Kidney glomerular epithelial cell (primary cell): ENCODE measurements around the gene KRTAP26-1.

ENCODE experiments used
- DNase-seq: peaks from one replicate; lab custom pipeline; 2025; lab: John Stamatoyannopoulos, UW

The KRTAP26-1 gene

GRCh38 chr21:30271156-30271555 is 49.0 kb downstream of the KRTAP26-1 start:
- DNase-seq, result no peak

GRCh38 chr21:30269803-30270530 is 50.1 kb downstream of the KRTAP26-1 start:
- no peak for DNase-seq
